ENCODE data around the gene UXT. TPM values are rescaled to one million over a fixed set of nuclear protein-coding genes. Genes with fewer than 3 reads are reported as not detected.

Gene UXT
- total and polyA plus RNA-seq, 2 of the 4 experiments (the other 2 are of a cell fraction) = 106 to 164 TPM

GRCh38 chrX:47631676-47632075, 27.3 kb downstream of the UXT start:
- H3K4me3 ChIP-seq (ENCODE audit: insufficient read depth, low read depth, low read length) = no peak overlapping the region

More at GRCh38 chrX:47631676-47632075, 27.3 kb downstream of the UXT start:
- in situ Hi-C loops (cut with MboI; ENCODE audit: low sequenced_read_pairs) = loop anchor here (25.0 kb wide), 1 partner anchor 419 kb away; the partner anchor contains the start of gene CDK16
- no peaks in the 10 kb centered on the region; the same call in 1 of the 2 replicates for H3K27me3 ChIP-seq (ENCODE audit: control insufficient read depth, insufficient read depth, low read length)
- WGBS, 2 experiments (ENCODE audit: extremely low coverage in 2 of 2, insufficient read length in 1 of 2) = 60% methylated on average over 1 of the region's 5 CpGs; no CpG with 5 or more reads in 1 of the 2 experiments
- H3K4me1 ChIP-seq (ENCODE audit: control insufficient read depth, insufficient read depth, low read length) = no peaks in the 10 kb centered on the region
- no peak overlapping the region for H4K8ac ChIP-seq (ENCODE audit: low read depth in 2 of 2, low read length in 2 of 2)
- no peaks in the 10 kb centered on the region for H3K79me1 ChIP-seq (ENCODE audit: low read depth in 1 of 2, low read length in 2 of 2)
- H3K9ac ChIP-seq (ENCODE audit: low read depth, low read length) = no peak overlapping the region
- no peaks in the 10 kb centered on the region; the same call in 1 of the 2 replicates for H4K20me1 ChIP-seq (ENCODE audit: insufficient read depth, low read length)
- H3K27ac ChIP-seq (ENCODE audit: insufficient read depth, low read length) = no peak overlapping the region
- BruUV-seq (replicated peaks) = no TSS peak
- no peak for TF ChIP-seq CTCF (conservative IDR thresholded peaks at IDR 0.05; ENCODE audit: low read depth, low read length)
- no peak for TF ChIP-seq BHLHE40 (IDR thresholded peaks at IDR 0.05; ENCODE audit: low read depth, low read length)
- no peak for TF ChIP-seq RFX5 (IDR thresholded peaks at IDR 0.05; ENCODE audit: low read depth, low read length)
- no peak for TF ChIP-seq SMC3 (IDR thresholded peaks at IDR 0.05; ENCODE audit: low read depth, low read length)
- no peak for TF ChIP-seq POLR2A (IDR thresholded peaks at IDR 0.05; ENCODE audit: low read depth, low read length)
- no peak for TF ChIP-seq RAD21 (IDR thresholded peaks at IDR 0.05; ENCODE audit: low read length)
- TF ChIP-seq MAZ (IDR thresholded peaks at IDR 0.05; ENCODE audit: borderline replicate concordance, low read depth, low read length) = no peak
- H3K23ac ChIP-seq (ENCODE audit: low read depth, low read length) = no peak overlapping the region
- ChIA-PET POLR2A (ENCODE audit: unreplicated experiment) (no interaction called here), CTCF (no interaction called here)
- no peak overlapping the region for H2BK20ac ChIP-seq (ENCODE audit: low read depth, low read length)
- dilution Hi-C loops (cut with HindIII; ENCODE audit: low sequenced_read_pairs, unreplicated experiment) = no loop called here
- no peak for DNase-seq
- no peak overlapping the region for H2AK5ac ChIP-seq (ENCODE audit: low read depth, low read length)
- no peaks in the 10 kb centered on the region for H3K9me3 ChIP-seq (ENCODE audit: control insufficient read depth, insufficient read depth, low read length)
- no peak overlapping the region for H2BK15ac ChIP-seq (ENCODE audit: low read depth, low read length)
- ATAC-seq (ENCODE audit: low read depth) = no peak
- H3K4ac ChIP-seq (ENCODE audit: low read depth, low read length) = no peak overlapping the region
- no peak overlapping the region for H3K4me2 ChIP-seq (ENCODE audit: low read depth, low read length)
- no peak overlapping the region for H2AK9ac ChIP-seq (replicated peaks; ENCODE audit: low read depth, low read length, poor library complexity)
- no peak overlapping the region for H2BK5ac ChIP-seq (ENCODE audit: low read depth, low read length, poor library complexity, severe bottlenecking)
- H3K9me1 ChIP-seq (ENCODE audit: insufficient read depth, low read length) = no peaks in the 10 kb centered on the region
- no peak overlapping the region for H3K18ac ChIP-seq (ENCODE audit: low read depth, low read length)
- intact Hi-C loops (cut with micrococcal nuclease) = no loop called here
- peaks cover 18% of the 10 kb centered on the region; the same call in 1 of the 2 replicates for H3K36me3 ChIP-seq (ENCODE audit: control insufficient read depth, insufficient read depth, low read length)
- no peak overlapping the region for H4K5ac ChIP-seq (ENCODE audit: low read depth, low read length)
- no peak overlapping the region for H4K91ac ChIP-seq (ENCODE audit: insufficient read depth, low read depth, low read length)
- H2BK120ac ChIP-seq (ENCODE audit: low read depth, low read length) = no peak overlapping the region
- H2AFZ ChIP-seq (replicated peaks; ENCODE audit: low read length, poor library complexity) = no peak overlapping the region
- H3K56ac ChIP-seq (ENCODE audit: extremely low read depth, insufficient read depth, low read length) = no peak overlapping the region
- no peak overlapping the region for H3K14ac ChIP-seq (replicated peaks; ENCODE audit: low read depth, low read length)

All from IMR-90 (cell line).